B cell (primary cell): ENCODE measurements around the gene KAZN. TPM values are rescaled to one million over a fixed set of nuclear protein-coding genes. Genes with fewer than 3 reads are reported as not detected.

Experiments
- ATAC-seq: fragments of 200-7000 bp; cut with Tn5 transposase; one replicate; pipeline ENCODE4 v1.10.0; 2021; ENCODE audit warnings: low read depth, mild to moderate bottlenecking, moderate number of reproducible peaks, moderate library complexity
- CTCF ChIA-PET: fragments of 350-600 bp; sonication (Branson Sonifier 250); formaldehyde crosslinking; loops from one replicate; lab custom pipeline; 2021; ENCODE audit warnings: antibody characterized with exemption, inconsistent platforms; lab: Charles Lee
- POLR2A ChIA-PET: fragments of 350-600 bp; sonication (Branson Sonifier 250); formaldehyde crosslinking; loops from one replicate; lab custom pipeline; 2021; ENCODE audit warnings: antibody characterized with exemption; lab: Charles Lee
- DNase-seq: peaks from one replicate; pipeline ENCODE4 v3.0.0; 2013
- H2AFZ ChIP-seq: 2 replicates; pipeline ENCODE4 v1.6.1; 2012; ENCODE audit warnings: mild to moderate bottlenecking, low read depth, low read length; ENCODE audit not compliant: insufficient read depth, poor library complexity, severe bottlenecking
- H3K27ac ChIP-seq, 2 donors: 1 replicate in 1 of 2; 2 replicates in 1 of 2; pipeline ENCODE4 v1.5.1; 2012 to 2013; ENCODE audit warnings: low read length in 2 of 2, mild to moderate bottlenecking in 2 of 2, moderate library complexity in 1 of 2
- H3K27me3 ChIP-seq, 4 experiments: fragments of 200-600 bp in 1 of 4; sonication (generic) in 1 of 4; replicated peaks in 1 of 4; 1 replicate in 2 of 4; 2 replicates in 2 of 4; pipeline versions ENCODE4 v1.6.1 to v1.7.0; 2013 to 2016; ENCODE audit warnings: low read length in 3 of 4, mild to moderate bottlenecking in 2 of 4, mixed read lengths in 1 of 4, moderate library complexity in 1 of 4; ENCODE audit not compliant: insufficient read depth in 4 of 4, control insufficient read depth in 3 of 4; ENCODE audit errors: control extremely low read depth in 1 of 4
- H3K36me3 ChIP-seq, 2 experiments: replicated peaks in 1 of 2; 1 replicate in 1 of 2; 2 replicates in 1 of 2; pipeline versions ENCODE4 v1.6.1 to v1.7.1; 2013; ENCODE audit warnings: low read length in 1 of 2; ENCODE audit not compliant: insufficient read depth in 2 of 2, control insufficient read depth in 1 of 2; ENCODE audit errors: control extremely low read depth in 1 of 2, extremely low read depth in 1 of 2
- H3K4me1 ChIP-seq, 2 donors: fragments of 200-600 bp in 1 of 2; sonication (generic) in 1 of 2; 1 replicate in 1 of 2; 2 replicates in 1 of 2; pipeline versions ENCODE4 v1.5.1 to v1.6.1; 2013 to 2017; ENCODE audit warnings: low read length in 2 of 2; ENCODE audit not compliant: control insufficient read depth in 2 of 2, insufficient read depth in 2 of 2
- H3K4me2 ChIP-seq: replicated peaks from 2 replicates; pipeline ENCODE3; 2012; ENCODE audit warnings: mild to moderate bottlenecking, low read depth, low read length; ENCODE audit not compliant: poor library complexity, severe bottlenecking
- H3K4me3 ChIP-seq, 5 experiments: fragments of 200-600 bp in 1 of 5; sonication (generic) in 1 of 5; 1 replicate in 3 of 5; 2 replicates in 2 of 5; pipeline versions ENCODE4 v1.5.1 to v1.7.0; 2011 to 2016; ENCODE audit warnings: low read length in 4 of 5, mild to moderate bottlenecking in 4 of 5, low read depth in 2 of 5, control low read depth in 1 of 5, moderate library complexity in 1 of 5; ENCODE audit not compliant: insufficient read depth in 1 of 5; ENCODE audit errors: control extremely low read depth in 1 of 5, extremely low read depth in 1 of 5
- H3K79me2 ChIP-seq: fragments of 200-600 bp; sonication (generic); one replicate; pipeline ENCODE4 v1.6.0; 2016; ENCODE audit warnings: low read length; ENCODE audit not compliant: control insufficient read depth, insufficient read depth
- H3K9ac ChIP-seq: fragments of 200-600 bp; sonication (generic); 2 replicates; pipeline ENCODE4 v1.6.1; 2017; ENCODE audit warnings: mild to moderate bottlenecking, low read length, moderate library complexity
- H3K9me3 ChIP-seq, 3 donors: one replicate each; pipeline versions ENCODE4 v1.6.1 to v1.7.1; 2013; ENCODE audit warnings: low read length in 2 of 3; ENCODE audit not compliant: control insufficient read depth in 2 of 3, insufficient read depth in 1 of 3; ENCODE audit errors: control extremely low read depth in 1 of 3
- H4K20me1 ChIP-seq: 2 replicates; pipeline ENCODE4 v1.6.0; 2012; ENCODE audit warnings: mild to moderate bottlenecking, low read length; ENCODE audit not compliant: insufficient read depth, control insufficient read depth, poor library complexity, severe bottlenecking
- H3K27ac Mint-ChIP-seq: one replicate; pipeline ENCODE4 v1.8.0; 2021; ENCODE audit warnings: mixed read lengths
- H3K27me3 Mint-ChIP-seq: one replicate; pipeline ENCODE4 v1.8.0; 2021; ENCODE audit warnings: mixed read lengths
- H3K4me1 Mint-ChIP-seq: one replicate; pipeline ENCODE4 v1.8.0; 2021; ENCODE audit warnings: mixed read lengths
- H3K4me3 Mint-ChIP-seq: one replicate; pipeline ENCODE4 v1.8.0; 2021; ENCODE audit warnings: mixed read lengths
- H3K9me3 Mint-ChIP-seq: one replicate; pipeline ENCODE4 v1.8.0; 2022; ENCODE audit warnings: mixed read lengths; ENCODE audit not compliant: insufficient read depth
- EZH2 ChIP-seq: IDR thresholded peaks from 2 replicates; pipeline ENCODE4 v1.6.1; 2012; ENCODE audit warnings: borderline replicate concordance, low read depth, mild to moderate bottlenecking, moderate library complexity, low read length; ENCODE audit not compliant: insufficient read depth, poor library complexity, severe bottlenecking
- WGBS: methylation state at CpG from one replicate; pipeline ENCODE4 v1.1.5; 2013; ENCODE audit warnings: missing lambda C conversion rate; ENCODE audit not compliant: insufficient coverage; 5-methylcytosine and 5-hydroxymethylcytosine counted together
- intact Hi-C: fragments of 100-400 bp; cut with micrococcal nuclease; formaldehyde crosslinking; loops from one replicate; pipeline ENCODE4 v1.10.0; 2022
- polyA plus RNA-seq: library from polyadenylated mRNA; depleted of rRNA; stranded (reverse); fragments of >200 nt; gene quantifications from 2 replicates; pipeline ENCODE4 v1.2.3, GENCODE V29; 2012
- total RNA-seq, 2 donors: library from RNA; stranded (reverse); fragments of 120-200 nt in 1 of 2; gene quantifications; 1 replicate in 1 of 2; 2 replicates in 1 of 2; pipeline versions ENCODE4 v1.2.3 to v1.2.4, GENCODE V29; 2013 to 2022
- TF ChIP-seq, protein P1 (sequence below): fragments of 200-600 bp; IDR thresholded peaks from one replicate; pipeline ENCODE4 v1.8.0; 2022; ENCODE audit warnings: antibody characterized with exemption, mild to moderate bottlenecking

The KAZN gene
- total and polyA plus RNA-seq, 2 donors (not counting 1 experiment from before 2014, with no cell fraction given), result 0.13 to 0.39 TPM

GRCh38 chr1:14728516-14728915, 130.0 kb downstream of the KAZN start:
- H3K27me3 ChIP-seq, result no peaks in the 10 kb centered on the region
- no peak overlapping the region for H3K4me3 ChIP-seq
- intact Hi-C loops, result no loop called here
- H3K4me3 Mint-ChIP-seq, result no peak overlapping the region
- CTCF ChIA-PET, result no interaction called here
- no peaks in the 10 kb centered on the region for H3K79me2 ChIP-seq
- H3K27me3 Mint-ChIP-seq, result no peaks in the 10 kb centered on the region
- no peak for TF ChIP-seq EZH2
- TF ChIP-seq, protein P1, sequence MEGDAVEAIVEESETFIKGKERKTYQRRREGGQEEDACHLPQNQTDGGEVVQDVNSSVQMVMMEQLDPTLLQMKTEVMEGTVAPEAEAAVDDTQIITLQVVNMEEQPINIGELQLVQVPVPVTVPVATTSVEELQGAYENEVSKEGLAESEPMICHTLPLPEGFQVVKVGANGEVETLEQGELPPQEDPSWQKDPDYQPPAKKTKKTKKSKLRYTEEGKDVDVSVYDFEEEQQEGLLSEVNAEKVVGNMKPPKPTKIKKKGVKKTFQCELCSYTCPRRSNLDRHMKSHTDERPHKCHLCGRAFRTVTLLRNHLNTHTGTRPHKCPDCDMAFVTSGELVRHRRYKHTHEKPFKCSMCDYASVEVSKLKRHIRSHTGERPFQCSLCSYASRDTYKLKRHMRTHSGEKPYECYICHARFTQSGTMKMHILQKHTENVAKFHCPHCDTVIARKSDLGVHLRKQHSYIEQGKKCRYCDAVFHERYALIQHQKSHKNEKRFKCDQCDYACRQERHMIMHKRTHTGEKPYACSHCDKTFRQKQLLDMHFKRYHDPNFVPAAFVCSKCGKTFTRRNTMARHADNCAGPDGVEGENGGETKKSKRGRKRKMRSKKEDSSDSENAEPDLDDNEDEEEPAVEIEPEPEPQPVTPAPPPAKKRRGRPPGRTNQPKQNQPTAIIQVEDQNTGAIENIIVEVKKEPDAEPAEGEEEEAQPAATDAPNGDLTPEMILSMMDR, result no peak
- H3K27ac ChIP-seq, result no peak overlapping the region
- no peaks in the 10 kb centered on the region for H3K4me1 Mint-ChIP-seq
- H3K4me2 ChIP-seq, result no peak overlapping the region
- H2AFZ ChIP-seq, result no peak overlapping the region
- H3K9me3 ChIP-seq, result no peaks in the 10 kb centered on the region
- POLR2A ChIA-PET, result no interaction called here
- no peak for ATAC-seq
- no peaks in the 10 kb centered on the region for H3K9me3 Mint-ChIP-seq
- no peak overlapping the region for H3K27ac Mint-ChIP-seq
- no peak for DNase-seq
- H4K20me1 ChIP-seq, result no peaks in the 10 kb centered on the region
- H3K9ac ChIP-seq, result no peak overlapping the region
- no peaks in the 10 kb centered on the region for H3K36me3 ChIP-seq
- 90% methylated on average over 6 of the region's 7 CpGs for WGBS
- H3K4me1 ChIP-seq, result no peaks in the 10 kb centered on the region

GRCh38 chr1:14732728-14733047, 134.2 kb downstream of the KAZN start:
- TF ChIP-seq EZH2, result no peak
- TF ChIP-seq, protein P1, result no peak
- Mint-ChIP-seq H3K4me1 (no peaks in the 10 kb centered on the region), H3K9me3 (no peaks in the 10 kb centered on the region), H3K27me3 (peaks cover 19% of the 10 kb centered on the region), H3K4me3 (no peak overlapping the region), H3K27ac (no peak overlapping the region)
- Histone ChIP-seq H3K36me3 (no peaks in the 10 kb centered on the region), H2AFZ (no peak overlapping the region), H3K4me1 (peaks cover 0 to 8% of the 10 kb centered on the region in 2 donors), H3K4me3 (no peak overlapping the region), H3K9me3 (peaks cover 0 to 3% (median 0%) of the 10 kb centered on the region in 3 donors), H3K27me3 (peaks cover 0 to 2% (median 0%) of the 10 kb centered on the region in 4 experiments), H4K20me1 (no peaks in the 10 kb centered on the region), H3K79me2 (no peaks in the 10 kb centered on the region), H3K9ac (no peak overlapping the region), H3K4me2 (no peak overlapping the region), H3K27ac (no peak overlapping the region)
- CTCF ChIA-PET, result interaction anchor here (1.1 kb wide), 1 partner anchor 57 kb away, joined by 3 read pairs; no protein-coding TSS in a partner anchor
- intact Hi-C loops, result no loop called here
- POLR2A ChIA-PET, result no interaction called here
- WGBS, result 80% methylated on average over 3 of the region's 5 CpGs
- DNase-seq (no peak), ATAC-seq (no peak)
